H9 (cell line): ENCODE results near the gene RALGAPA1. TPM values are rescaled to one million over a fixed set of nuclear protein-coding genes. Genes with fewer than 3 reads are reported as not detected.

Source experiments
- DNase-seq: peaks from one replicate; pipeline ENCODE4 v3.0.0-alpha.2; 2017
- H2AFZ ChIP-seq: one replicate; pipeline ENCODE4 v1.6.1; 2013; ENCODE audit warnings: mild to moderate bottlenecking, low read length, control low read depth, moderate library complexity
- H2AK5ac ChIP-seq: 2 replicates; pipeline ENCODE4 v1.6.1; 2013; ENCODE audit warnings: low read length, control low read depth, mixed read lengths; ENCODE audit not compliant: insufficient read length
- H2BK120ac ChIP-seq: one replicate; pipeline ENCODE4 v1.6.1; 2013; ENCODE audit warnings: low read depth, mild to moderate bottlenecking, low read length, control low read depth, inconsistent platforms; ENCODE audit not compliant: poor library complexity, severe bottlenecking
- H2BK12ac ChIP-seq: 2 replicates; pipeline ENCODE4 v1.6.1; 2013; ENCODE audit warnings: low read length, control low read depth, mixed read lengths, low read depth; ENCODE audit not compliant: insufficient read length
- H2BK15ac ChIP-seq: 2 replicates; pipeline ENCODE4 v1.6.1; 2013; ENCODE audit warnings: low read depth, low read length, control low read depth
- H2BK20ac ChIP-seq: one replicate; pipeline ENCODE4 v1.6.1; 2013; ENCODE audit warnings: low read depth, mild to moderate bottlenecking, low read length, control low read depth, inconsistent platforms; ENCODE audit not compliant: poor library complexity, severe bottlenecking
- H2BK5ac ChIP-seq: 2 replicates; pipeline ENCODE4 v1.6.1; 2013; ENCODE audit warnings: low read length, control low read depth, mixed read lengths; ENCODE audit not compliant: insufficient read length
- H3K14ac ChIP-seq: 2 replicates; pipeline ENCODE4 v1.6.1; 2013; ENCODE audit warnings: low read length, control low read depth; ENCODE audit not compliant: insufficient read depth
- H3K18ac ChIP-seq: 2 replicates; pipeline ENCODE4 v1.6.1; 2013; ENCODE audit warnings: low read depth, mild to moderate bottlenecking, mixed read lengths, low read length, control low read depth; ENCODE audit not compliant: insufficient read length
- H3K23ac ChIP-seq: 2 replicates; pipeline ENCODE4 v1.6.1; 2013; ENCODE audit warnings: low read length, control low read depth, mixed read lengths, low read depth; ENCODE audit not compliant: insufficient read length
- H3K23me2 ChIP-seq: 2 replicates; pipeline ENCODE4 v1.6.1; 2013; ENCODE audit warnings: low read depth, mild to moderate bottlenecking, mixed read lengths, low read length, control low read depth; ENCODE audit not compliant: insufficient read length, poor library complexity, severe bottlenecking
- H3K27ac ChIP-seq: 2 replicates; pipeline ENCODE4 v1.5.1; 2013; ENCODE audit warnings: low read length, control low read depth, mixed read lengths, low read depth; ENCODE audit not compliant: insufficient read length
- H3K27me3 ChIP-seq: 2 replicates; pipeline ENCODE4 v1.6.1; 2013; ENCODE audit warnings: low read length, control low read depth, inconsistent platforms; ENCODE audit not compliant: insufficient read depth
- H3K4ac ChIP-seq: 2 replicates; pipeline ENCODE4 v1.6.1; 2013; ENCODE audit warnings: low read depth, mild to moderate bottlenecking, control low read depth, inconsistent platforms, low read length, moderate library complexity
- H3K4me1 ChIP-seq: 2 replicates; pipeline ENCODE4 v1.6.1; 2013; ENCODE audit warnings: low read length, control low read depth, inconsistent platforms; ENCODE audit not compliant: insufficient read depth
- H3K4me2 ChIP-seq: 2 replicates; pipeline ENCODE4 v1.6.1; 2013; ENCODE audit warnings: low read length, control low read depth, mixed read lengths; ENCODE audit not compliant: insufficient read length, insufficient read depth
- H3K56ac ChIP-seq: 2 replicates; pipeline ENCODE4 v1.6.1; 2013; ENCODE audit warnings: low read depth, mild to moderate bottlenecking, mixed read lengths, low read length, control low read depth; ENCODE audit not compliant: insufficient read length
- H3K79me1 ChIP-seq: 2 replicates; pipeline ENCODE4 v1.6.1; 2013; ENCODE audit warnings: low read depth, mild to moderate bottlenecking, moderate library complexity, low read length, control low read depth, inconsistent platforms; ENCODE audit not compliant: insufficient read depth, poor library complexity, severe bottlenecking
- H3K79me2 ChIP-seq: 2 replicates; pipeline ENCODE4 v1.6.1; 2013; ENCODE audit warnings: low read length, control low read depth, inconsistent platforms; ENCODE audit not compliant: insufficient read depth
- H3K9ac ChIP-seq: 2 replicates; pipeline ENCODE4 v1.6.1; 2013; ENCODE audit warnings: low read length, control low read depth, mixed read lengths; ENCODE audit not compliant: insufficient read length; ENCODE audit errors: extremely low read depth
- H3K9me3 ChIP-seq: one replicate; pipeline ENCODE4 v1.6.1; 2013; ENCODE audit warnings: low read depth, low read length, inconsistent platforms; ENCODE audit not compliant: control insufficient read depth
- H3T11ph ChIP-seq: one replicate; pipeline ENCODE4 v1.6.1; 2013; ENCODE audit warnings: mild to moderate bottlenecking, low read length, control low read depth, inconsistent platforms
- H4K20me1 ChIP-seq: one replicate; pipeline ENCODE4 v1.6.1; 2013; ENCODE audit not compliant: control insufficient read depth, insufficient read length, insufficient read depth
- H4K5ac ChIP-seq: 2 replicates; pipeline ENCODE4 v1.6.1; 2013; ENCODE audit warnings: low read depth, mild to moderate bottlenecking, mixed read lengths, low read length, control low read depth; ENCODE audit not compliant: insufficient read length
- H4K8ac ChIP-seq: replicated peaks from 2 replicates; pipeline ENCODE4 v1.6.1; 2013; ENCODE audit warnings: low read length, control low read depth, mixed read lengths, low read depth; ENCODE audit not compliant: insufficient read length
- H4K91ac ChIP-seq: 2 replicates; pipeline ENCODE4 v1.6.1; 2013; ENCODE audit warnings: low read depth, mild to moderate bottlenecking, moderate library complexity, mixed read lengths, low read length, control low read depth; ENCODE audit not compliant: insufficient read length
- H3K27ac Mint-ChIP-seq, 3 experiments: 2 replicates in 2 of 3; 3 replicates in 1 of 3; pipeline ENCODE4 v1.8.0; 2020 to 2021; ENCODE audit warnings: mixed read lengths in 3 of 3, mild to moderate bottlenecking in 1 of 3, moderate library complexity in 1 of 3
- H3K27me3 Mint-ChIP-seq: 2 replicates; pipeline ENCODE4 v1.8.0; 2021; ENCODE audit warnings: low read depth, mild to moderate bottlenecking, moderate library complexity, mixed read lengths
- H3K36me3 Mint-ChIP-seq, 3 experiments: 2 replicates in 2 of 3; 3 replicates in 1 of 3; pipeline ENCODE4 v1.8.0; 2020 to 2021; ENCODE audit warnings: low read depth in 3 of 3, mixed read lengths in 3 of 3; ENCODE audit not compliant: insufficient read depth in 1 of 3
- H3K4me1 Mint-ChIP-seq, 2 experiments: 2 replicates each; pipeline ENCODE4 v1.8.0; 2020; ENCODE audit warnings: mixed read lengths in 2 of 2
- H3K4me3 Mint-ChIP-seq, 2 experiments: 2 replicates in 1 of 2; 3 replicates in 1 of 2; pipeline ENCODE4 v1.8.0; 2020 to 2021; ENCODE audit warnings: mild to moderate bottlenecking in 2 of 2, mixed read lengths in 2 of 2, moderate library complexity in 1 of 2
- H3K9me3 Mint-ChIP-seq, 2 experiments: 2 replicates in 1 of 2; 3 replicates in 1 of 2; pipeline ENCODE4 v1.8.0; 2020; ENCODE audit warnings: mild to moderate bottlenecking in 2 of 2, mixed read lengths in 2 of 2, moderate library complexity in 1 of 2
- CTCF ChIP-seq: fragments of 200-600 bp; sonication (generic); conservative IDR thresholded peaks from 3 replicates; pipeline ENCODE4 v1.8.0; 2021; ENCODE audit warnings: antibody characterized with exemption, mild to moderate bottlenecking
- WGBS: extraction: QIAGEN DNeasy Blood & Tissue Kit; methylation state at CpG from one replicate; pipeline ENCODE4 v1.1.7; 2013; ENCODE audit warnings: missing lambda C conversion rate, low lambda C conversion rate, mixed read lengths; ENCODE audit not compliant: insufficient read length; ENCODE audit errors: extremely low coverage; 5-methylcytosine and 5-hydroxymethylcytosine counted together
- total RNA-seq: library from RNA; stranded (reverse); gene quantifications from 2 replicates; pipeline ENCODE4 v1.2.1, GENCODE V29; 2021

The RALGAPA1 gene
- total RNA-seq, 1 experiment from 2014 or later = 29.8 TPM

DNA sequence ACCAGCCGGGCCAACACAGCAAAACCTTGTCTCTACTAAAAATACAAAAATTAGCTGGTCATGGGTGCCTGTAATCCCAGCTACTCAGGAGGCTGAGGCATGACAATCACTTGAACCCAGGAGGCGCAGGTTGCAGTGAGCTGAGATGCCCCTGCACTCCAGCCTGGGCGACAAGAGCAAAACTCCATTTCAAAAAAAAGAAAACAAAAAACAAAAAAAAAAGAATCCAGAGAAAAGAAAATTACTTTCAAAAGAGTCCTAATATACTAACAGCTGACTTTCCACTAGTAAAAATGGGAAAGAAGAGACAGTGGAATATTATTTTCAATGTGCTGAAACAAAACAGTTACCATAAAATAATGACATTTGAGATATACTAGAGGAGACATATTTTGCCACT, 283.4 kb downstream of the RALGAPA1 start:
- TF ChIP-seq CTCF = no peak

More for the DNA sequence above, 283.4 kb downstream of the RALGAPA1 start:
- H2BK5ac ChIP-seq = no peak overlapping the region
- Mint-ChIP-seq H3K4me3 (no peak overlapping the region), H3K9me3 (no peaks in the 10 kb centered on the region; a peak in 1 of 5 replicates), H3K27me3 (peaks cover 32% of the 10 kb centered on the region), H3K4me1 (no peaks in the 10 kb centered on the region), H3K27ac (no peak overlapping the region), H3K36me3 (no peaks in the 10 kb centered on the region; a peak in 1 of 7 replicates)
- no peak overlapping the region for H4K5ac ChIP-seq
- H4K8ac ChIP-seq = no peak overlapping the region
- H3K23me2 ChIP-seq = no peaks in the 10 kb centered on the region
- H2BK15ac ChIP-seq = no peak overlapping the region
- no peak overlapping the region for H2BK120ac ChIP-seq
- H3K27me3 ChIP-seq = no peaks in the 10 kb centered on the region
- WGBS = no CpG with 5 or more reads among the region's 3 CpGs
- no peak for DNase-seq
- no peak overlapping the region for H4K91ac ChIP-seq
- H3K4ac ChIP-seq = no peak overlapping the region
- no peak overlapping the region for H2BK20ac ChIP-seq
- no peak overlapping the region for H3T11ph ChIP-seq
- H3K79me1 ChIP-seq = no peaks in the 10 kb centered on the region
- H3K18ac ChIP-seq = no peak overlapping the region
- no peak overlapping the region for H3K23ac ChIP-seq
- H2AFZ ChIP-seq = no peak overlapping the region
- H2AK5ac ChIP-seq = no peak overlapping the region
- H3K79me2 ChIP-seq = no peaks in the 10 kb centered on the region
- no peak overlapping the region for H3K9ac ChIP-seq
- no peak overlapping the region for H2BK12ac ChIP-seq
- no peak overlapping the region for H3K56ac ChIP-seq
- H4K20me1 ChIP-seq = no peaks in the 10 kb centered on the region
- no peak overlapping the region for H3K27ac ChIP-seq
- no peak overlapping the region for H3K4me2 ChIP-seq
- H3K4me1 ChIP-seq = no peaks in the 10 kb centered on the region
- no peak overlapping the region for H3K14ac ChIP-seq
- no peaks in the 10 kb centered on the region for H3K9me3 ChIP-seq
